ENCODE results near the gene HYDIN. TPM values are rescaled to one million over a fixed set of nuclear protein-coding genes. Genes with fewer than 3 reads are reported as not detected.
"Not testable (repeated sequence)": the region's sequence is repeated elsewhere in the genome, so short reads cannot be mapped to it uniquely, and the experiment has no call there.

HYDIN gene
- total RNA-seq, 1 experiment from 2014 or later = not detected

DNA sequence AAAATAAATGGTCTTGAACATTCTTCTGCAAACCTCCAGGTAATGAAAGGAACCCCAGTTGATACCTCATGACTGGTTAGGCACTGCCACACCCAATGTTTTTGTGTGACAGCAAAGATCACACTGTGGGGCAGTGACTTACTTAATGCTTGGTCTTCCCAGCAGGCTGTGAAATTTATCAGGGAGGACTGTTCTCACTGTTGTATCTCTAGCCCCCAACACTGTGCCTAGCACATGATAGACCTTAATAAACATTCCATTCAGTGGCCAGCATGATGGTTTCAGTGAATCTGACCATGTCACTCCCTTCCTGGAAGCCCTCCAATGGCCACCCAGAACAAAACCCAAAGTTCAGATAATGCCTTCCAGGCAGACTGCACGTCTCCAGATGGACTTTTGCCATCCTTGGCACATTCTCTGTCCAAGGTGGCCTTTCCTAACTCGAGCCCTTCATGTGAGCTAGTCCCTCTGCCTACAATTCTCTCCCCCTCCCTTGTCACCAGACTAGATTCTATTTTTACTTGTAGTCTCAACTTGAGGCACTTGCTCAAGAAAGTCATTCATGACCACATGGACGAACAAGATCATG, 206.6 kb downstream of the HYDIN start:
- intact Hi-C loops (cut with micrococcal nuclease); ATAC-seq; BruUV-seq (replicated peaks); H3K4me3 ChIP-seq (replicated peaks in 1 of 2; ENCODE audit: low read depth in 1 of 2, low read length in 2 of 2); H2AFZ ChIP-seq (ENCODE audit: low read depth, low read length, poor library complexity, severe bottlenecking); RAD21 ChIA-PET (ENCODE audit: low non-redundant PET in 1 of 2, low total read pairs in 2 of 2, uncharacterized antibody in 2 of 2, unreplicated experiment in 2 of 2); H3K9me2 ChIP-seq (ENCODE audit: insufficient read depth); H3K9ac ChIP-seq (ENCODE audit: low read length); H3K27ac ChIP-seq (ENCODE audit: low read depth, low read length); H4K20me1 ChIP-seq (ENCODE audit: insufficient read depth); H3K4me1 ChIP-seq (ENCODE audit: control insufficient read depth in 1 of 2, insufficient read depth in 2 of 2, low read length in 2 of 2); H3K79me2 ChIP-seq (ENCODE audit: insufficient read depth, low read length); H3K27me3 ChIP-seq (ENCODE audit: insufficient read depth, low read length); H3K4me2 ChIP-seq (ENCODE audit: low read length); POLR2A ChIA-PET; H3K9me3 ChIP-seq (ENCODE audit: control insufficient read depth in 1 of 2, insufficient read depth in 1 of 2, low read depth in 1 of 2, low read length in 2 of 2); DNase-seq (ENCODE audit: low read depth, low spot score); CTCF ChIA-PET; H3K36me3 ChIP-seq (ENCODE audit: control insufficient read depth in 1 of 2, insufficient read depth in 2 of 2, low read length in 2 of 2): not testable (repeated sequence)

DNA sequence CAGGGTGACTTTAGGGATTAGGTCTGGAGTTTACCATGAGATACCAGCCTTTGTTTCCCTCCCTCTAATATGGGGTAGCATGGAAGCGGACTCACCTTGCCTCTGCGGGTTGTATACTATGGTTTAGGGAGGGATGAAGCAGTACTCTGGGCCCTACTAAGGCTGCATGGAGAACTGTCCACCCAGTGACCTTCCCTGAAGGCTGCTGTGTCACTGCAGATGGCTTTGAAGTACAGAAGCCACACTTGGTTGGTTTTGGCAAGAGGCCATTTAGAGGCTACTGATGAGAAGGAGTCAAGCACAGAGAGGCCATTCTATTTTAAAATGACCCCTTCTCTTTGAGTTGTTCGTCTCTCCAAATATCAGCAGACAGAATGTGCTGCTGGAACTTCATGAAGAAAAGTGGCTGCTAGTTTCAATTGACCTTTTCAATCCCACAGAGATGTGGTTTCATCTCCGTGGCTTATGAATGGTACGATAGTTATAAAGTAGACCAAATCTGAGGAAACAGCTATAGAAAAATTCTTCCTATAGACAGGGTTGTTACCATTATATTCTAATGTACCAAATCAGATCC, 208.5 kb downstream of the HYDIN start:
- H3K9me3 ChIP-seq (ENCODE audit: control insufficient read depth in 1 of 2, insufficient read depth in 1 of 2, low read depth in 1 of 2, low read length in 2 of 2); H3K4me2 ChIP-seq (ENCODE audit: low read length); H3K79me2 ChIP-seq (ENCODE audit: insufficient read depth, low read length); H3K4me1 ChIP-seq (ENCODE audit: control insufficient read depth in 1 of 2, insufficient read depth in 2 of 2, low read length in 2 of 2); BruUV-seq (replicated peaks); intact Hi-C loops (cut with micrococcal nuclease); H3K27me3 ChIP-seq (ENCODE audit: insufficient read depth, low read length); ATAC-seq; RAD21 ChIA-PET (ENCODE audit: low non-redundant PET in 1 of 2, low total read pairs in 2 of 2, uncharacterized antibody in 2 of 2, unreplicated experiment in 2 of 2); H3K4me3 ChIP-seq (replicated peaks in 1 of 2; ENCODE audit: low read depth in 1 of 2, low read length in 2 of 2); H4K20me1 ChIP-seq (ENCODE audit: insufficient read depth); H3K9me2 ChIP-seq (ENCODE audit: insufficient read depth); H2AFZ ChIP-seq (ENCODE audit: low read depth, low read length, poor library complexity, severe bottlenecking); H3K27ac ChIP-seq (ENCODE audit: low read depth, low read length); DNase-seq (ENCODE audit: low read depth, low spot score); H3K36me3 ChIP-seq (ENCODE audit: control insufficient read depth in 1 of 2, insufficient read depth in 2 of 2, low read length in 2 of 2); H3K9ac ChIP-seq (ENCODE audit: low read length); CTCF ChIA-PET; POLR2A ChIA-PET: not testable (repeated sequence)

DNA sequence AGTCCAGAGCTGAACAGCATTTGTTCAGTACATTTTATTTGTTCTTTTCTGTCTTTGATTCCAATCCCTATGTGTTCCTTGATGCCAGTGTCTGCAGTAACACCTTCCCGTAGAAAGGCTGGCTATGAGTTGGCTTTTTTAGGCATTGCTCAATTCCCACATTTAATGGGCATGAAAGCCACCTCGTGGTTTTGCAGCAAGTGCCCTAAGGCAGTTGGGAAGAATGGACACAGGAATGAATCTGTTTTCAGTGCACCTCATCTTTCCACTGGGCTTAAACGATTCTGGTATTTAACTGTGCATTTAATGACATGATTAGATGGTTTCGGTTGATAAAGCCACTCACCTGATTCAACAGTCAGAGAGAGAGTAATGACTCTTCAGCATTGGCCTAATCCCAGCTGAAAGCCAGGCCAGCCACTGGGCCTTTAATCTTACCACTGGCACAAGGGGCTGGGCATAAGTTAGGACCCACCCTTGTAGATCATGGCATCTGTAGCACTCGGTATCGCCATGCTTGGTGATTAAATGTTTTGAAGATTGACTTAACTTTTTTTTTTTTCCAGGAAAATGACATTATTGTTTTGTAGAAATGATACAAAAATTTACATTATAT, 211.3 kb downstream of the HYDIN start:
- H4K20me1 ChIP-seq (ENCODE audit: insufficient read depth); DNase-seq (ENCODE audit: low read depth, low spot score); H3K27me3 ChIP-seq (ENCODE audit: insufficient read depth, low read length); H3K79me2 ChIP-seq (ENCODE audit: insufficient read depth, low read length); CTCF ChIA-PET; H3K27ac ChIP-seq (ENCODE audit: low read depth, low read length); H3K4me1 ChIP-seq (ENCODE audit: control insufficient read depth in 1 of 2, insufficient read depth in 2 of 2, low read length in 2 of 2); H3K36me3 ChIP-seq (ENCODE audit: control insufficient read depth in 1 of 2, insufficient read depth in 2 of 2, low read length in 2 of 2); POLR2A ChIA-PET; H3K4me2 ChIP-seq (ENCODE audit: low read length); H3K9me2 ChIP-seq (ENCODE audit: insufficient read depth); intact Hi-C loops (cut with micrococcal nuclease); H3K9me3 ChIP-seq (ENCODE audit: control insufficient read depth in 1 of 2, insufficient read depth in 1 of 2, low read depth in 1 of 2, low read length in 2 of 2); RAD21 ChIA-PET (ENCODE audit: low non-redundant PET in 1 of 2, low total read pairs in 2 of 2, uncharacterized antibody in 2 of 2, unreplicated experiment in 2 of 2); H3K9ac ChIP-seq (ENCODE audit: low read length); BruUV-seq (replicated peaks); H2AFZ ChIP-seq (ENCODE audit: low read depth, low read length, poor library complexity, severe bottlenecking); H3K4me3 ChIP-seq (replicated peaks in 1 of 2; ENCODE audit: low read depth in 1 of 2, low read length in 2 of 2): not testable (repeated sequence)
- ATAC-seq = peak; percentile 46; the same call in 1 of the 2 replicates

DNA sequence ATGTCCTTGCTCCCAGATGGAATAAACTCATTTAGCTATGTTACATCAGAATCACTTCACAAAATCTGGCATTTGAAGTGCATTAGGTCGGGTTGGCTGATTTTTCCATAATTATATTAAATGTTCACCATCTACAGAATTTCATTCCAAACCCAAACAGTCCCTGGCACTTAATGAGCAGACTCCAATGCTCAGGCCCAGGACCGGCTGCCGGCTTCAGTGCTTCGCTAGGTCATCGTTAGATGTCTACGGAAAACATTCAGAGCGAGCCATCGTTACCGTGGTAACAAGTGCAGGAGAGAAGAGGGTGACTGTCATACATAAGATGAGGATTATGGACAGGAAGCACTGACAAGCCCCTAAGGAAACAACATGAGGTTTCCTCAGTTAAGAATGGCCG, 215.1 kb downstream of the HYDIN start:
- CTCF ChIA-PET; H3K9me2 ChIP-seq (ENCODE audit: insufficient read depth); H4K20me1 ChIP-seq (ENCODE audit: insufficient read depth); H3K9me3 ChIP-seq (ENCODE audit: control insufficient read depth in 1 of 2, insufficient read depth in 1 of 2, low read depth in 1 of 2, low read length in 2 of 2); RAD21 ChIA-PET (ENCODE audit: low non-redundant PET in 1 of 2, low total read pairs in 2 of 2, uncharacterized antibody in 2 of 2, unreplicated experiment in 2 of 2); H3K4me1 ChIP-seq (ENCODE audit: control insufficient read depth in 1 of 2, insufficient read depth in 2 of 2, low read length in 2 of 2); H3K79me2 ChIP-seq (ENCODE audit: insufficient read depth, low read length); H3K4me2 ChIP-seq (ENCODE audit: low read length); DNase-seq (ENCODE audit: low read depth, low spot score); H3K36me3 ChIP-seq (ENCODE audit: control insufficient read depth in 1 of 2, insufficient read depth in 2 of 2, low read length in 2 of 2); H3K4me3 ChIP-seq (replicated peaks in 1 of 2; ENCODE audit: low read depth in 1 of 2, low read length in 2 of 2); H2AFZ ChIP-seq (ENCODE audit: low read depth, low read length, poor library complexity, severe bottlenecking); BruUV-seq (replicated peaks); H3K27ac ChIP-seq (ENCODE audit: low read depth, low read length); H3K9ac ChIP-seq (ENCODE audit: low read length); intact Hi-C loops (cut with micrococcal nuclease); ATAC-seq; H3K27me3 ChIP-seq (ENCODE audit: insufficient read depth, low read length); POLR2A ChIA-PET: not testable (repeated sequence)
